Hepatocyte (in vitro differentiated cells): Measurements from ENCODE around the gene OLFM1.

Experiments used
- CTCF ChIP-seq: fragments of 200-600 bp; sonication (generic); IDR thresholded peaks from 2 replicates; pipeline ENCODE4 v1.5.1; 2016; ENCODE audit warnings: antibody characterized with exemption, mild to moderate bottlenecking; ENCODE audit not compliant: poor library complexity
- EZH2 ChIP-seq: fragments of 200-600 bp; sonication (generic); IDR thresholded peaks from 2 replicates; pipeline ENCODE4 v1.6.1; 2016; ENCODE audit warnings: antibody characterized with exemption, mild to moderate bottlenecking, borderline replicate concordance

GRCh38 chr9:135079018-135079417, 8.4 kb upstream of the OLFM1 start:
- TF ChIP-seq CTCF, result no peak
- no peak for TF ChIP-seq EZH2
